LNCaP clone FGC (cell line): ENCODE measurements around the gene GRAMD1A.

ENCODE experiments used
- DNase-seq: peaks from one replicate; pipeline ENCODE4 v3.0.0-alpha.2; 2011; ENCODE audit warnings: low read depth
- H3K4me3 ChIP-seq: 2 replicates; pipeline ENCODE4 v1.5.1; 2011; ENCODE audit warnings: mild to moderate bottlenecking, low read depth, low read length, control low read depth
- TF ChIP-seq, protein P1 (sequence below): IDR thresholded peaks from 2 replicates; pipeline ENCODE4 v1.5.1; 2012; ENCODE audit warnings: mild to moderate bottlenecking; ENCODE audit not compliant: control insufficient read depth, insufficient read depth; ENCODE audit errors: extremely low read depth

Gene GRAMD1A

DNA sequence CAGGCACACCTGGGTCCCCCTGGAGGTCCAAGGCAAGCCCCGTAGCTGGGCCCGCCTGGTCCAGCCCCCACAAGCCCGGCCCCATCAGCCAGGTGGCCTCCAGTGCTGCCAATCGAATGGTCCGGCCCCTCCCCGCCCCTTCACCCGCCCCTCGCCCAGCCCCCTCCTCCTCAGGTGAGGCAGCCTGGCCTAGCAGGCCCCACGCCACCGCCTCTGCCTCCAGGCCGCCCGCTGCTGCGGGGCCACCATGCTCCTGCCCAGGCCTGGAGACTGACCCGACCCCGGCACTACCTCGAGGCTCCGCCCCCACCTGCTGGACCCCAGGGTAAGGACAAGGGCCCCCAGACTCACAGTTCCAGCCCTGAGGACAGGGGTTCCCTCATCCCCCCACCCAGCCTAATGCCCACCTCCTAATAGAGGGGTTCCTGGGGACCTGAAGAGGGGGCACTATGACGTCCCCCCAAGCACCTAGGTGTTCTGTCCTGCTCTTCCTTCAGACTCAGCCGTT, 41.5 kb downstream of the GRAMD1A start, which contains the start of gene HPN:
Gene HPN, plus strand, starts transcription at position 174 of the 508 bp plus-strand sequence. CDS start 786 bp downstream, outside the sequence.
- TF ChIP-seq, protein P1, sequence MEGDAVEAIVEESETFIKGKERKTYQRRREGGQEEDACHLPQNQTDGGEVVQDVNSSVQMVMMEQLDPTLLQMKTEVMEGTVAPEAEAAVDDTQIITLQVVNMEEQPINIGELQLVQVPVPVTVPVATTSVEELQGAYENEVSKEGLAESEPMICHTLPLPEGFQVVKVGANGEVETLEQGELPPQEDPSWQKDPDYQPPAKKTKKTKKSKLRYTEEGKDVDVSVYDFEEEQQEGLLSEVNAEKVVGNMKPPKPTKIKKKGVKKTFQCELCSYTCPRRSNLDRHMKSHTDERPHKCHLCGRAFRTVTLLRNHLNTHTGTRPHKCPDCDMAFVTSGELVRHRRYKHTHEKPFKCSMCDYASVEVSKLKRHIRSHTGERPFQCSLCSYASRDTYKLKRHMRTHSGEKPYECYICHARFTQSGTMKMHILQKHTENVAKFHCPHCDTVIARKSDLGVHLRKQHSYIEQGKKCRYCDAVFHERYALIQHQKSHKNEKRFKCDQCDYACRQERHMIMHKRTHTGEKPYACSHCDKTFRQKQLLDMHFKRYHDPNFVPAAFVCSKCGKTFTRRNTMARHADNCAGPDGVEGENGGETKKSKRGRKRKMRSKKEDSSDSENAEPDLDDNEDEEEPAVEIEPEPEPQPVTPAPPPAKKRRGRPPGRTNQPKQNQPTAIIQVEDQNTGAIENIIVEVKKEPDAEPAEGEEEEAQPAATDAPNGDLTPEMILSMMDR, result no peak
- peak within 1 kb of the TSS; percentile 99 for H3K4me3 ChIP-seq
- peak; percentile 70 for DNase-seq

DNA sequence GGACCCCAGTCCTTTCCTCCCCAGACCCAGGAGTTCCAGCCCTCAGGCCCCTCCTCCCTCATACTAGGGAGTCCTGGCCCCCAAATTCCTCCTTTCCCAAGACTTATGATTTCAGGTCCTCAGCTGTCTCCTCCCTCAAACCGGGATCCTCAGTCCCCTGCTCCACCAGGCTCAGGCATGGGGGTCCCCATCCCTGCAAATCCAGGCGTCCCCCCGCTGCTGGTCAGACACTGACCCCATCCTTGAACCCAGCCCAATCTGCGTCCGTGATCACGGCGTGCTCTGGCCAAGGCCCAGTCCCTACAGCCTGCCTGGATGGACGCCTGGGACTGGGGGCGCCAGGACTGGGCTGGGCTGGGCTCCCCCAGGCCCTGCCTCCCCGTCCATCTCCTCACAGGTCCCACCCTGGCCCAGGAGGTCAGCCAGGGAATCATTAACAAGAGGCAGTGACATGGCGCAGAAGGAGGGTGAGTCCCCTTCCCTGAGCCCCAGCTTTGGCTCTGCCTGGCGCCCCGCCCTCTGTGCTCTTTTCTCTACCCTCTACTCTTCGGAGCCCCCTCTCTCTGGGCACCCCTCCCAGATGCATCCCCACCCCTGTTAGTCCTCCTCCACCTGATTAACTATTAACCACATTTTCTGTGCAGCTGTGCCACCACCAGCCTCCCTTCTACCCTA, 42.1 kb downstream of the GRAMD1A start:
- TF ChIP-seq, protein P1, result no peak
- no peak for DNase-seq
- peak overlapping the region; percentile 99 for H3K4me3 ChIP-seq

DNA sequence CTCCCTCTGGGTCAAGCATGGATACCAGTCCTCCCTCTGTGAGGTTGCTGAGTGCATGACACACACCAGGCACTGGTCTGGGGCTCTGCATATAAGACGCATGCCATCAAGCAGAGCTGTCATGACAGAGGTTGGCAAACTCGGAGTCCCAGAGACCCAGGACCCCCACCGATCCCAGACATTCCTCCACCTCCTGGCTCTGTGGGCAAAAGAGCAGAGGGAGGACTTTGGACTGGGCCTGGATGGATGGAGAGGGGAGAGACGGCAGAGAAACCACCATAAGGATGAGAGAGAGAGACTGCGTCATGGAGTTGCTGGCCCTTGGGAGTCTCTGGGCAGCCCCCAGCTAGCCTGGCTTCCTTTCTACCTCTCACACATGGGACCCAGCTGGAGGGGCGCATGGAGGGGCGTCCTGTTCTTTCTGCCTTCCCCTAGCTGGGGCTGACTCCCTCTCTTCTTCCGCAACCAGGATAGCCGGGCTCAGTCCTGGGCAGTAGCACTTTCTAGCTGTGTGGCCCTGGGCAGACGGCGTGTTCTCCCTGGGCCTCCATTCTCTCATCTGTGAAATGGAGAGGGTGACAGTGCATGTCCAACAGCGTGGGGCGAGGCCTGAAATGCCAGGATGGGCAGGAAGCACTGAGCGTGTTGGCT, 43.0 kb downstream of the GRAMD1A start:
- TF ChIP-seq, protein P1, result no peak
- DNase-seq, result no peak
- H3K4me3 ChIP-seq, result peak overlapping the region; percentile 99

DNA sequence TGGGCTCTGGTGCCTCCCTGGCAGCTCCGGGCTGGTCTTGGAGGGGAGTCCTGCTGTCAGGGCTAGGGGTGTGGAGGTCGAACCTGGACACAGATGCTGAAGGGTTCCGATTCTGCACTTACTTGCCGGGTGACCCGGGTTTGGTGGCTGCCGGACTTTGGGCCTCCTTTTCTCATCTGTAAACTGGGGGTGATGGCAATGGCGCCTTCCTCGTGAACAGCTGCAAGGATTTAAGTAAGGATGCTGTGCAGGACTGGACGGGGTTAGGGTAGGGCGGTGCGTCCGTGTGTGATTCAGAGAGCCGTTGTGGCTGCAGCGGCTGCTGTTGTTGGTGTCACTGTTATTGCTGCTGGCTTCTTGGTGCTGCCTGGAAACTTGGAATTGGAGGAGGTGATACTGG, 43.8 kb downstream of the GRAMD1A start:
- TF ChIP-seq, protein P1, result no peak
- H3K4me3 ChIP-seq, result peak overlapping the region; percentile 99
- no peak for DNase-seq

DNA sequence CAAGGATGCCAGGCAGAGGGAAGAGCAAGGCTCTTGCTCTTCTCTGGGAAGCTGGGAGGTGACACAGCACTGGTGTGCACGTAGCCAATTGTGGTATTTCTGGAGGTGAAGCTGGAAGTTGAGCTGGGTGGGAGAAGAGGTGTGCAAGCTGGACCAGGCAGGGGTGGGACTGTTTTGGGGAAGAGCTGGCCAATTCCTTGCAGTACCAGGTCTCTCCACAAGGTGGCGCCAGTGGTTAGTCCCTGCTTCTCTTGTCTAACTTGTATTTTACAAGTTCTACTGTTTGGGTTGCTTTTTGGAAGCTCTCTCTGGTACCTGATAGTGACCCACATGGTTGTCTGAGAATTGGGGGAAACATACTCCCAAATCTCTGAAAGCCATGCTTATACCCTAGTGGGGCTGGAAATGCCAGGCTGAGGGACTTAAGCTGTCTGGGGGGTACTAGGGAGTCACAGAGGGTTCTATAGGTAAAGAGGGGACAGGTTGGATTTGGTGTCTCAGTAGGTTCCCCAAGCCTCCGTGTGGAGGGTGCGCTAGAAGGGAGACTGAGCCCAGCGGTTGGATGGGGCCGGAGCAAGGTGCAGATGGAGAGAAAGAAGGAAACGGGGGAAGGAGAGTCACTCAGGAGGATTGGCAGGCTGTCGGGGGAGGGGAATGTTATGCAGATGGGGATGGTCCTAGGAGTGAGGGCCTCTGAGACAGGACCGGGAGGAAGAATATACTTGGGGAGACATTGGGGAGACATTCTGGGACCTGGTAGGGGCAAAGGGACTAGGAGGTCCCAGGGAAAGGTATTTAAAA, 44.4 kb downstream of the GRAMD1A start:
- TF ChIP-seq, protein P1, result peak; percentile 80
- DNase-seq, result peak; percentile 66
- peak overlapping the region; percentile 99 for H3K4me3 ChIP-seq

DNA sequence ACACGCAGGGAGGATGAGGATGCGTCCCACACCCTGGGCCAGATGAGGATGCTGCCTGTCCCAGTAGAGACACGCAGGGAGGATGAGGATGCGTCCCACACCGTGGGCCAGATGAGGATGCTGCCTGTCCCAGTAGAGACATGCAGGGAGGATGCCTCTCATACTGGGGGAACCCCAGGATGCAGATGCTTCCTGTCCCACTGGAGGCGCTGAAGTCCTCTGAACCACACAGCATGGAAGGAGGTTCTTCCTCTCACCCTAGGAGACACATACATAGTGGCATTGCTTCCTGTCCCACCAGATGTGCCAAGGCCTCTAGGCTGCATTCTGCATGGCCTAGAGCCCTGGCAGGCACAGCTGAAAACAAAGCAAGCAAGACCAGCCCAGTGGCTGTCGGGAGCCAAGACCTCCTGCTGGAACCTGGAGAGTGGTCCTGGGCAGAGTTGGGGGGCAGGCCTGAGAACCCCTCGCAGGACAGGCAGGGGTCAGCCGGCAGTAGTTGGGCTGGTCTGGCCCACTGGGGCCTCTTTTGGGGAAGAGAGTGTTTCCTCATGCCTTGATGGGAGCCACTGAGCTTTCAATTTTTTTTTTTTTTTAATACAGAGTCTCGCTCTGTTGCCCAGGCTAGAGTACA, 45.7 kb downstream of the GRAMD1A start:
- TF ChIP-seq, protein P1, result no peak
- H3K4me3 ChIP-seq, result no peak overlapping the region
- no peak for DNase-seq
